Raji (cell line): ENCODE results near the gene IL18RAP.

Experiments used
- POLR2A ChIP-seq: IDR thresholded peaks from 2 replicates; pipeline ENCODE4 v1.6.1; 2011; ENCODE audit warnings: low read depth, low read length, control low read depth; ENCODE audit not compliant: insufficient read depth

The IL18RAP gene

DNA sequence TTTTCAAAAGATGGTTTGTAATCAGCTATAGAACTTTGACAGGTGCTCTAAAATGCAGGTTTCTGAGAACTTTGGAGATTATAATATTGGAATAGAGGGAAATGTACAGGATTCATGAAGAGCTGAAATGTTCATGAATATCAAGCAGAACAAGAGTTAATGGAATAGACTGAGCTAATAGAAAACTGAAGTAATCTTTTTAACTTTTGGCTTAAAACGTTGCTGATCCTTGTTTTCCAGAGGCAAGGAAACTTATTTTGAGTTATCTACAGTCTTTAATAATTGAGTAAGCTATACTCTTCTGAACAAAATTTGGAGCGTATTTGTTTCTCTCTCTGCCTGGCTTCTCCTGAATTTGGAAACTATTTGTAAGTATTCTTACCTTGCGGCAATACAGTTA lies 10.8 kb upstream of the IL18RAP start:
- TF ChIP-seq POLR2A = no peak

DNA sequence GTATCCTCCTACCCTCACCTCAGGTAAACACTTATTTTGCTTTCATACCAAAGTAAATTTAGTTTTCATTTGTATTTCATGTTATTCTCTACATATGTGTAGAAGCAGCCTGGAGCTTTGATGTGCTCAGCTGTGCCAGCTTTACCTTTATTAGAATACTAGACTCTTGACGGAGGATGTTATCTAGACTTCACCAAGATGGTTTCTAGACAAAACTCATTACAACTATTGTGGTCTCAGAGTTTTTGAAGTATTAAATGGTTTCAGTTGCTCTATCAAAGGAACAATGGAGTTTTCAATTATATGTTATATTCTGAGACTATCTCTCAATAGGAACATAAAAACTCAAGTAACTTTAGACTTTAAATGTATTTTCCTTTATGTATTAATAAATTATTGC lies 5.0 kb upstream of the IL18RAP start:
- no peak for TF ChIP-seq POLR2A

DNA sequence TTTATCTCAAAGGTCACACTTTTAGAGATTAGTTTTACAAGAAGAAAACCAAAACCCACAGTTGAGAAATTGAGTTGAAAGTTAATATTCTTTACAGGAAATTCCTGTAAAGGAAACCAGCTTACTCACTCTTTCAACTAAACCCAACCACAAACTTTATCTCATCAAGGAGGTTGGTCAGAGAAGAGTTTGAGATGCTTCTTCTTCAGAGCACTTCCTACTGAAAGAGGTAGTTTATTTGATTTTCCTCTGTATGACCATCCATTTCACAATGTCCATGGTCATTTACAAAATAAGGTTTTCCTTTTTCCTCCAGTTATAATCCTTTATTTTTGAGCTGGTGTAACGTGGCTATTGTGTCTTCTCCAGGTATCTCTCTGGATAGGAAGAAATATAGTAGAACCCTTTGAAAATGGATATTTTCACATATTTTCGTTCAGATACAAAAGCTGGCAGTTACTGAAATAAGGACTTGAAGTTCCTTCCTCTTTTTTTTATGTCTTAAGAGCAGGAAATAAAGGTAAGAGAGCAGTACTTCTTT lies 4.5 kb upstream of the IL18RAP start:
- no peak for TF ChIP-seq POLR2A

DNA sequence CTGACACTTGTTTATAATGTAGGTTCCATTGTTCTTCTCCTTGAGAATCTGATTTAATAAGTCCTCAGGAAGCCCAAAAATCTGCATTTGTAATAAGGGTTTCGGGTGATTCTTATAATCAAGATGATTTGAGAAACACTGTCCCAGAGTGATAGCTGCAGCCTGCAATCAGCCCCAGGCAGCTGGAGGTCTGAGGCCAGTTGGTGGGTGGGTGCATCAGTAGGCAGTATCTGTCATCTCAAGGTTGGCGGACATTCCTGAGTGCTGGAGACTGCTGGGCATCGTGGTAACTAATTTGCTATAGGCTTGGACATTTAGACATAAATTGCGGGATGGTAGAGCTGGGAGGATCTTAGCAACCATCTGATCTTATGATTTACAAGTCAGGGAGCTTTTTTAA lies 2.7 kb upstream of the IL18RAP start:
- TF ChIP-seq POLR2A = no peak

DNA sequence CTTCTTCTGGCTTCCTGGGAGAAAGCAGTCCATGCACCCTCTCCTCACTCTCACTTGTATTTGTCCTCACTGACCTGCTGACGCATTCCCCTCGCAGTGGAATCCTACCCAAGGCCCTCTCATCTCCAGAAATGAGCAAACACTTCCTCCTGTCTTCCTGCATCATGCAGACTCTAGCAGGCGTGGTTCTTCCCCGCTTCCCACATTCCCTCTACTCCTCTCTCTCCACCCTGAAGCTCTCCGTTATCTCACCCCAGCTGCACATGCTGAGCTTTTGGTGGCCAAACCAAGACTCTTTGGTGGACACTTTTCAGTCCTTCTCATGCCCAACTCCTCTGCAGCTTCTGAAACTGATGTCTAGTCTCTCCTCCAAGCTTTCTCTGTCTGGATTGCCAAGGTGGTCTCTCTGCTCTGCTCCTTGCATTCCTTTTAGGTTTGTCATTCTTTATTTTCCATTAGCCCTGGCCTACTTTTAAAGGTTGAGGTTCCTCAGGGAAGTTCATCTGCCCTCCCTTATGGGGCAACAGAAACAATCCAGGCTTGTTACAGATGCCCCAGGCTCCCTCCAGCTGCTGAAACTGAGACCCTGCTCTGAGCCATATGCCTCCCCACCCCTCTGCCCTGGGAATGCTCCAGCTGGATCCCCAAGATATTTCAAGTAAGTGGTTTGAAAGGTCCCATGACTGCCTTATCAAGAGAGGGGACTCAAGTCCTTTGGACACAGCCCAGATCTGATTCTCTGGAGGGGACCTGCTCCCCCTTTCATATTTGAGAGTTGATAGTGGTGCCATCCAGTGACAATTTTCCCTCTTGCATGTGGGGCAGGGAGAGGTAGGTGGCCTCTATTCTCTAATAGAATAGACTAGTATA lies 835 bp upstream of the IL18RAP start:
- TF ChIP-seq POLR2A = no peak

DNA sequence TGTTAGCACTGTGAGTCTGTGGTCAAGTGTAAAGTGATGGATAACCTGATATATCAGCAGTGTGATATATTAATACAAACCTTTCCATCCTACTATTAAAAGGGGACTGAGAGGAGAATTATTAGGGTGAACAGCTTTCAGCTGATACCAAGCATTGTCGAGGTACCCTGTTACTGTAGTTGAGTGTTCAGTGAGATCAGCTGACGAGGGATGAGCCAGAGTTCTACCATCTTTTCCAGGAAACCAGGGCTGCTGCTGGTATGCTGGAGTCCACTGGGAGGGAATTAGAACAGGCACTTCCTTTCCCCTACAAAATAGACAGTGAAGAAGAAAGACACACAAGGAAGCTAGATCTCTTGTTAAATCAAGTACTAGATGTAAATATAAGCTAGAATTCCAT lies 408 bp downstream of the IL18RAP start:
- no peak for TF ChIP-seq POLR2A

DNA sequence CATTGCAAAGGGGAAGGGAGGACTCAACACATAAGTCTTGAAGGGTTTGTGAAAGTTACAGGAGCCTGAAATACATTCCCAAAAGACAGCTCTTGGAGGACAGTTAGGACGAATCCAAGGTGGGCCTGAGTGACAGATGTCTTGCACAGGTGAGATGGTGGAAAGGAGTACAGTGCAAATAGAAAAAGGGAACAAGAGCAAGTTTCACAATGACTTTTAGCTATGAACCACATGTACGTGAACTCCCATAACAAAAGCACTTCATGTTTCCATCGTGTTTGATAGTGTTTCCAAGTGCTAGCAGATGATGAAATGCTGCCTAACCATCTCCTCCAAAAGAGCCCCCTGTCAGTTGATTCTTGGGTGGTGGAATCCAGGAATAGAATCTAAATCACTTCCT lies 1.8 kb downstream of the IL18RAP start:
- TF ChIP-seq POLR2A = no peak

DNA sequence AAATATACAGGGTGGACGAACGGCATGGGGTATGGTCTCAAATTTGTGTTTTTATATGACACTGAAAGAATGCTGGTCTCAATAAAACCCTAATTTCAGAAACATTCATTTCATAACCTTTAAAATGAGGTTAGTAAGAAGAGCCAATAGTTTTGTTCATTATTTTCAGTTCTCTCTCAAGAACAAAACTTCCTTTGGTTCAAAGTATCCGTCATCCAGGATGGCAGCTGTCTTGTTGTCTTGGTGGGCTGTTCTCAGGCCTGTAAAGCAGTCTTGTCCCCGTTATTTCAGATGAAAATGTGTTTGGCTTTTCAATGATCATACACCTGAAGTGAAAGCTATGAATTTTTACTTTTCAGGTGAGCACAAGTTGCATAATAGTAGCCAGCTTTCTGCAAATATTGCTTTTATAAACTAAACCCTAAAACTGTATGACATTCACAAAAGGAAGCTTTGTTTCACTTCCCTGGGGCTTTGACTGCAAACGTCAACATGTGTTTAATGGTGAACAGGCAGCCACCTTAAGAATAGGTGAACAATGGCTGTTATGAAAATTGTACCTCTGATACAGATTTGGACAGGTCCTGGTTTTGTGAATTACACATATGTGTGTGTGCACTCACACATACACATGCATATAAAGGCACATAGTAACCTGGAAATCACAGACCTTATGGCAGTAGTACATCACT lies 2.6 kb downstream of the IL18RAP start:
- TF ChIP-seq POLR2A = no peak

DNA sequence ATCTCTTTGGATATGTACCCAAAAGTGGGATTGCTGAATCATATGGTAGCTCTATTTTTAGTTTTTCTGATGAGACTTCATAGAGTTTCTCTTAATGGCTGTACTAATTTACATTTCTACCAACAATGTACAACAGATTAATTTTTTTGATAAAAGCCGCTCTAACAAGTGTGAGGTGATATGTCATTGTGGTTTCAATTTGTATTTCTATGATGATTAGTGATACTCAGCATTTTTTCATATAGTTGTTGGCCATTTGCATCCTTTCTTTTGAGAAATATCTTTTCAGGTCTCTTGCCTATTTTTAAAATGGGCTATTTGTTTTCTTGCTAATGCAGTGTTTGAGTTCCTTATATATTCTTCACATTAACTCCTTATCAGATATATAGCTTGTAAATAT lies 4.3 kb downstream of the IL18RAP start:
- TF ChIP-seq POLR2A = no peak

DNA sequence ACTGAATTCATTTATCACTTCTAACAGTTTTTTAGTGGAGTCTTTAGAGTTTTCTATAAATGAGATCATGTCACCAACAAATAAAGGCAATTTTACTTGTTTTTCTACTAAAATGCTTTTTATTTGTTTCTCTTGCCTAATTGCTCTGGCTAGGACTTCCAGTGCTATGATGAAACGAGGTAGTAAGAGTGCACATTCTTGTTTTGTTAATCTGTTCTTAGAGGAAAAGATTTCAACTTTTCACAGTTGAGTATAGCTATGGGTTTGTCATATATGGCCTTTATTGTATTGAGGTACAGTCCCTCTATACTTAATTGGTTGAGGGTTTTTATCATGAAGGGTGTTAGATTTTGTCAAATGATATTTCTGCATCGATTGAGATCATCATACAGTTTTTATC lies 5.6 kb downstream of the IL18RAP start:
- no peak for TF ChIP-seq POLR2A

DNA sequence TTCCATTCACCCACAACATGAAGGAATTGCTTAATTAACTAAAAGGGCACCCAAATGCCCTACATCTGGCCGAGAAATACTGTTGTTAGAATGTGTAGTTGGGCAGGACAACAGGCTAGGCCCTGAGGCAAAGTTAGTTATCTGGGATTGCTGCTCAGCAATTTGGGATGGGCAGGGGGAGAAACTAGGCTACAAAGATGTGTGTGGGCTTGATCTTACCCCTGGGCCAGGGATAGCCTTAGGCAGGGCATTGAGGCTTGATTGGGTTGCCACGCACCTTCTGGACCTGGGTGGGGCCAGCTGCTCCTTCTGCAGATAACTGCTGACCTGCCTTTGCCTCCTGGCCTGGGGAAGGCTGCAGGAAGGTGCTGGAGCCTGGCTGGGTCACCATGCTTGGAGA lies 9.4 kb downstream of the IL18RAP start:
- TF ChIP-seq POLR2A = no peak

DNA sequence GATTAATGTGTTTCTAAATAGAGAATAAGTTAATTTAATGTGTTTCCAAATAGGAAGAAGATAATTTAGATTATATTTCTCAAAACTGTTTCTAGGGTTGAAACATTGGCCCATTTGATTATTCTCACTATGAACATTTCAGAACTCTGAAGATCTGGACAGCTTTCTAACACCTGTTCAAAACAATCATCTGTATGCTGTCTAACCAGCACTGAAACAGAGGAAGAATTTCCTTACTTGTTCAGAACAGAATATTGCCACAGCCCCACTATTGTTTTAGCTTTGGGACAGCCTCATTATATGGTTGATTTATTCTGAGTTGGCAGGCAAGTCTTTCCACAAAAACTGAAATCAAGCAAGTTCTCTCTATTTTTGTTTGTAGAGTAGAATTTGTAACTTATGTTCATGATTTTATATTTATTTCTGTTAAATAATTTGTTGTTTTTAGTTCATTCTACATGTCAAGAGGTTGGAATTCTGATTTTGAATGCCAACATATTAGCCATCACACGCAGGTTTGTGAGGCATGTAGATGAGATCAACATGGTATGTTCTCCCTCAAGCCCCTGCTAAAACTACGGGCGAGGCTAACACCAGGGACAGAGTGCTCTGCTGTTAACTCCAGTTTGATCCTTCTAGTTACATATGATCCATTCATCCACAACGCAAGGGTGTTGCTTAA lies 11.2 kb downstream of the IL18RAP start:
- TF ChIP-seq POLR2A = no peak

DNA sequence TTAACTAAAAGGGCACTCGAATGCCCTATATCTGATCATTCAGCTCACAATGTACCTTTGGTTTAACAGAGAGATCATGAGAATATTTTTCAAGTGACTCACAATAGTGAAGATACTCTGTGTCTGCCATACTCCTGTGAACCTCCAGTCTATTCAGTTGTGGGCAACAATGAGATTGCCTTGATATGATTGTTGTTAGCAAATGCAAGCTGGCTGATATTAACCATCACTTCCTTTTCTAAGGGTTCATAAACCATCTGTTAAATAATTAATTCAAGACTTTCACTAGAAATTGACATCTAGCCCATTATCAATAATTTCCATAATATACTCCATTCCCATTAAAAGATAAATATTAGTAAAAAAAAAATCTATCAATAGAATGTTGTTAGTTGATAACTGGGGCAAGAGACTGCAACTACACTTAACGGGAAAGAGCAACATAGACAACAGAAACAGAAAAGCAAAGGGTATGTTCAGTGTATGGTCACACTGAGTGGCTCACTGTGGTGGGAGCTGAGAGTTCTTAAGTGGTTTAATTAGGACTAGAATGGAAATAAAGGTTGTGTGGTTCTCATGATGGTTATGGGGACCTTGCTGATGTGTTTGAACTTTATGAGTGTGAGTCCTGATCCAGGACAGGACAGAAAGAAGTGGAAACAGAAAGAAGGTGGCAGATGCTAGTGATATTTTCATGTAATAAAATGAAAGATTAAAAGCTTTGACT lies 11.9 kb downstream of the IL18RAP start:
- no peak for TF ChIP-seq POLR2A

DNA sequence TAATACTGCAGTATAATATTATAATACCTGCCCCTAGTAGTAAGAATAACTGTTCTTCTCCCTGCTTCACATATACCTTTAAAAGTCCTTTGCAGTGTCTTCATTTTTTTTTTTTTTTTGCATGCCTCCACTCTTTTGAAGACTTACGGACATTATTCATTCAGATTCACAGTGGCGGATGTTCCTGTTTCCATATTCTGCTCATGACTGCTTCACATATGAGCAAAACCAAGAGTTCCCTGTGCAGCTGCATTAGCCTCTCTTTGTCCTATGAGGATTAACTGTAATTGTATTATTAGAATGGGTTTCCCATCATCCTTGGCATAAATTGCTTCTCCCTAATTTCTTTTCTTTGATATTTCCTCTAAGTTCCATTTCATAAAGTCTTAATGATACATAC lies 12.8 kb downstream of the IL18RAP start:
- no peak for TF ChIP-seq POLR2A

DNA sequence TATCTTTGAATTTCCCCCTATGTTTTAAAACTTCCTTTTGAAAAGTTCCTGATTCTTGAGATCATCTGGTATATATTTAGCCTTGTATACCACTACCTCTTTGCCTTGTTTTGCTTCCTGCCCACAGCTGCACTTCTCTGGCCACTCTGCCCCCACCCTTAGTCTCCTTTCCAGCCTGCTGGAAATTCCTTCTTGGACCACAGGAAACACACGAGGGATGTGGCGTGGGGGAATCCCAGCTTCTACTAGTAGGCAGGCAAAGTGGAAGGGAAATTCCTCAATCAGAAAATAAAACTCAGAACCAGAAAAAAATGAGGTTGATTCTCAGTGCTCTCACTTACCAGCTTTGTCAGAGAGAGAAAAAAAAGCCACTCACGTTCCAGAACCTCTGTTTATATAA lies 13.4 kb downstream of the IL18RAP start:
- TF ChIP-seq POLR2A = no peak

DNA sequence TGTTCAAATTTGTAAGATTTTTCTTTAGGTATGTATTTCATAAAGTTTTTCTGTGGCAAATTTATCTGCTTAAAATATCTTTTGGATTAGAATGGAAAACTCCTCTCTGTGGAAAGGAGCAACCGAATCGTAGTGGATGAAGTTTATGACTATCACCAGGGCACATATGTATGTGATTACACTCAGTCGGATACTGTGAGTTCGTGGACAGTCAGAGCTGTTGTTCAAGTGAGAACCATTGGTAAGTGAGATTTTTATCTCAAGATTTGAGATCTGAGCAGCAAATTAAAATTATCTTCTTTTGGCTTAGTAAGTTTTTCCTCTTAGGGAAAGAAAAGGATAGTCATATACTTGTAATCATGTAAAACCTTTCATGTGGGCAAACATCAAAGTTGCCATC lies 14.2 kb downstream of the IL18RAP start:
- no peak for TF ChIP-seq POLR2A

DNA sequence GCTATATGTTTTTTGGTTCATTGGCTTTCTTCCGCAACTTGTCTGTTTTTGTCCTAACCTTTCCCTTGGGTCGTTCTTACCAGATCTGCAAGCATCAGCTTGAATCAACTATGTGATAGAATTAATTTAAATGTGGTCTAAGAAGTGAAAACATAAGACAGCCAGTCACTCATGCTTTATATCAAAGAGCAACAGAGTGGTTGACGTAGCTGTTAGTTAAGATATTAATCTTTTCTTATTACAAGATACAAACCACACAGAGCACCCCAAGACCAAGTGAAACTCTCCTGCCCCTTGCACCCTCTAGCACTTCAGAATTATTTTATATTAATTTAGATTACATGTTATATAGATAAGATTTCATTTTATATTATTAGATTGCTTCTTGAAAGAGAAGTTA lies 15.2 kb downstream of the IL18RAP start:
- TF ChIP-seq POLR2A = no peak
